GM12873 (cell line): ENCODE results near the gene PRRT4.

Source experiments
- CTCF ChIP-seq: IDR thresholded peaks from 2 replicates; pipeline ENCODE4 v1.5.1; 2012; ENCODE audit warnings: low read depth, mild to moderate bottlenecking, moderate library complexity, low read length, control low read depth; ENCODE audit not compliant: insufficient read depth; ENCODE audit errors: missing control alignments

Gene PRRT4

GRCh38 chr7:128366300-128366699 lies 4.8 kb upstream of the PRRT4 start:
- no peak for TF ChIP-seq CTCF

- no peak for TF ChIP-seq CTCF
Observed at GRCh38 chr7:128365432-128365831, 3.9 kb upstream of the PRRT4 start.

- no peak for TF ChIP-seq CTCF
Observed at GRCh38 chr7:128364166-128364870, 2.8 kb upstream of the PRRT4 start.

- TF ChIP-seq CTCF: no peak
Observed at GRCh38 chr7:128363261-128363721, 1.8 kb upstream of the PRRT4 start.

GRCh38 chr7:128362670-128363069 lies 1.2 kb upstream of the PRRT4 start:
- TF ChIP-seq CTCF: no peak

- no peak for TF ChIP-seq CTCF
Observed at GRCh38 chr7:128360359-128360678, 1.2 kb downstream of the PRRT4 start.

- no peak for TF ChIP-seq CTCF
Observed at GRCh38 chr7:128359939-128360338, 1.6 kb downstream of the PRRT4 start.
